MG63 (cell line): ENCODE measurements around the gene GID8. TPM values are rescaled to one million over a fixed set of nuclear protein-coding genes. Genes with fewer than 3 reads are reported as not detected.
A peak's percentile ranks its signal among the peaks of the same experiment; 100 is the strongest.

Experiments
- DNase-seq: peaks from one replicate; pipeline ENCODE4 v3.0.0-alpha.2; 2020
- H3K27me3 ChIP-seq: fragments of 250-450 bp; sonication (Bioruptor Pico); 2 replicates; pipeline ENCODE4 v1.5.1; 2020; ENCODE audit warnings: mild to moderate bottlenecking, moderate library complexity
- H3K36me3 ChIP-seq: fragments of 250-450 bp; sonication (Bioruptor Pico); 2 replicates; pipeline ENCODE4 v1.5.1; 2020; ENCODE audit warnings: mild to moderate bottlenecking, moderate library complexity
- H3K4me3 ChIP-seq: fragments of 250-450 bp; sonication (Bioruptor Pico); 2 replicates; pipeline ENCODE4 v1.5.1; 2020; ENCODE audit warnings: mild to moderate bottlenecking, moderate library complexity
- H3K9me3 ChIP-seq: fragments of 250-450 bp; sonication (Bioruptor Pico); 2 replicates; pipeline ENCODE4 v1.5.1; 2020; ENCODE audit warnings: mild to moderate bottlenecking, moderate library complexity
- total RNA-seq: library from RNA; depleted of rRNA; stranded (reverse); fragments of >200 nt; shearing (Covaris generic); gene quantifications from 2 replicates; pipeline ENCODE4 v1.2.3, GENCODE V29; 2014; ENCODE audit warnings: low replicate concordance

Gene GID8
- total RNA-seq, 1 experiment from 2014 or later, result 36.6 TPM

GRCh38 chr20:62900052-62900691 lies 37.8 kb upstream of the GID8 start:
- H3K36me3 ChIP-seq, result peaks cover 89% of the 10 kb centered on the region
- DNase-seq, result peak; percentile 67
- H3K4me3 ChIP-seq, result no peak overlapping the region
- no peaks in the 10 kb centered on the region for H3K27me3 ChIP-seq
- no peaks in the 10 kb centered on the region for H3K9me3 ChIP-seq

GRCh38 chr20:62900692-62901584 lies 37.0 kb upstream of the GID8 start:
- peaks cover 89% of the 10 kb centered on the region for H3K36me3 ChIP-seq
- no peaks in the 10 kb centered on the region for H3K27me3 ChIP-seq
- no peak overlapping the region for H3K4me3 ChIP-seq
- no peaks in the 10 kb centered on the region for H3K9me3 ChIP-seq
- no peak for DNase-seq

GRCh38 chr20:62901891-62902290 lies 36.1 kb upstream of the GID8 start:
- H3K4me3 ChIP-seq, result no peak overlapping the region
- H3K36me3 ChIP-seq, result peaks cover 89% of the 10 kb centered on the region
- no peaks in the 10 kb centered on the region for H3K9me3 ChIP-seq
- H3K27me3 ChIP-seq, result no peaks in the 10 kb centered on the region
- no peak for DNase-seq

- H3K9me3 ChIP-seq, result no peaks in the 10 kb centered on the region
- no peak overlapping the region for H3K4me3 ChIP-seq
- H3K27me3 ChIP-seq, result no peaks in the 10 kb centered on the region
- peak; percentile 40 for DNase-seq
- H3K36me3 ChIP-seq, result peaks cover 91% of the 10 kb centered on the region
Measured at GRCh38 chr20:62902926-62903615, 34.9 kb upstream of the GID8 start.

- Histone ChIP-seq H3K36me3 (peaks cover 98% of the 10 kb centered on the region), H3K27me3 (no peaks in the 10 kb centered on the region), H3K9me3 (no peaks in the 10 kb centered on the region), H3K4me3 (no peak overlapping the region)
- DNase-seq, result no peak
Measured at GRCh38 chr20:62905536-62906117, 32.3 kb upstream of the GID8 start.

- peaks cover 98% of the 10 kb centered on the region for H3K36me3 ChIP-seq
- H3K4me3 ChIP-seq, result no peak overlapping the region
- DNase-seq, result no peak
- no peaks in the 10 kb centered on the region for H3K27me3 ChIP-seq
- H3K9me3 ChIP-seq, result no peaks in the 10 kb centered on the region
Measured at GRCh38 chr20:62906209-62906608, 31.7 kb upstream of the GID8 start.

- no peak for DNase-seq
- H3K36me3 ChIP-seq, result peaks cover 98% of the 10 kb centered on the region
Measured at GRCh38 chr20:62906647-62907375, 31.1 kb upstream of the GID8 start.

GRCh38 chr20:62907384-62908317 lies 30.3 kb upstream of the GID8 start:
- H3K36me3 ChIP-seq, result peaks cover 96% of the 10 kb centered on the region
- no peak for DNase-seq
- H3K9me3 ChIP-seq, result no peaks in the 10 kb centered on the region
- H3K27me3 ChIP-seq, result no peaks in the 10 kb centered on the region
- H3K4me3 ChIP-seq, result no peak overlapping the region

More at GRCh38 chr20:62906647-62907375, 31.1 kb upstream of the GID8 start:
- no peaks in the 10 kb centered on the region for H3K27me3 ChIP-seq
- H3K4me3 ChIP-seq, result no peak overlapping the region
- no peaks in the 10 kb centered on the region for H3K9me3 ChIP-seq

- Histone ChIP-seq H3K36me3 (peaks cover 94% of the 10 kb centered on the region), H3K4me3 (no peak overlapping the region), H3K9me3 (no peaks in the 10 kb centered on the region), H3K27me3 (no peaks in the 10 kb centered on the region)
- no peak for DNase-seq
Measured at GRCh38 chr20:62908971-62909791, 28.8 kb upstream of the GID8 start.

- no peak overlapping the region for H3K4me3 ChIP-seq
- peaks cover 88% of the 10 kb centered on the region for H3K36me3 ChIP-seq
- H3K27me3 ChIP-seq, result no peaks in the 10 kb centered on the region
- DNase-seq, result no peak
- H3K9me3 ChIP-seq, result no peaks in the 10 kb centered on the region
Measured at GRCh38 chr20:62910217-62910766, 27.7 kb upstream of the GID8 start.

GRCh38 chr20:62910777-62911497 lies 27.0 kb upstream of the GID8 start:
- Histone ChIP-seq H3K36me3 (peaks cover 82% of the 10 kb centered on the region), H3K27me3 (no peaks in the 10 kb centered on the region), H3K4me3 (no peak overlapping the region), H3K9me3 (no peaks in the 10 kb centered on the region)
- no peak for DNase-seq

- no peaks in the 10 kb centered on the region for H3K9me3 ChIP-seq
- no peak overlapping the region for H3K4me3 ChIP-seq
- no peaks in the 10 kb centered on the region for H3K27me3 ChIP-seq
- DNase-seq, result no peak
- peaks cover 73% of the 10 kb centered on the region for H3K36me3 ChIP-seq
Measured at GRCh38 chr20:62911701-62912280, 26.2 kb upstream of the GID8 start.

- H3K36me3 ChIP-seq, result peaks cover 60% of the 10 kb centered on the region
- H3K9me3 ChIP-seq, result no peaks in the 10 kb centered on the region
- no peak for DNase-seq
- no peak overlapping the region for H3K4me3 ChIP-seq
- H3K27me3 ChIP-seq, result no peaks in the 10 kb centered on the region
Measured at GRCh38 chr20:62913043-62913630, 24.8 kb upstream of the GID8 start.
